ENCODE measurements around the gene MYH14. TPM values are rescaled to one million over a fixed set of nuclear protein-coding genes. Genes with fewer than 3 reads are reported as not detected.

MYH14 gene
- total RNA-seq, 1 experiment from 2014 or later = 8.8 TPM

- in situ Hi-C loops (cut with HindIII; ENCODE audit: low sequenced_read_pairs) = no loop called here
- no peak for DNase-seq (ENCODE audit: low spot score)
Measured at GRCh38 chr19:50277966-50278580, 74.7 kb downstream of the MYH14 start.

GRCh38 chr19:50280074-50280473 lies 76.7 kb downstream of the MYH14 start:
- in situ Hi-C loops (cut with HindIII; ENCODE audit: low sequenced_read_pairs) = no loop called here
- no peak for DNase-seq (ENCODE audit: low spot score)

- in situ Hi-C loops (cut with HindIII; ENCODE audit: low sequenced_read_pairs) = no loop called here
- no peak for DNase-seq (ENCODE audit: low spot score)
Measured at GRCh38 chr19:50280983-50281382, 77.6 kb downstream of the MYH14 start.

GRCh38 chr19:50281491-50281890 lies 78.1 kb downstream of the MYH14 start:
- DNase-seq (ENCODE audit: low spot score) = no peak
- in situ Hi-C loops (cut with HindIII; ENCODE audit: low sequenced_read_pairs) = no loop called here

- in situ Hi-C loops (cut with HindIII; ENCODE audit: low sequenced_read_pairs) = no loop called here
- DNase-seq (ENCODE audit: low spot score) = no peak
Measured at GRCh38 chr19:50285833-50286232, 82.4 kb downstream of the MYH14 start.

GRCh38 chr19:50286443-50286842 lies 83.0 kb downstream of the MYH14 start:
- in situ Hi-C loops (cut with HindIII; ENCODE audit: low sequenced_read_pairs) = no loop called here
- DNase-seq (ENCODE audit: low spot score) = no peak

- DNase-seq (ENCODE audit: low spot score) = no peak
- in situ Hi-C loops (cut with HindIII; ENCODE audit: low sequenced_read_pairs) = no loop called here
Measured at GRCh38 chr19:50287331-50287730, 83.9 kb downstream of the MYH14 start.

- DNase-seq (ENCODE audit: low spot score) = no peak
- in situ Hi-C loops (cut with HindIII; ENCODE audit: low sequenced_read_pairs) = no loop called here
Measured at GRCh38 chr19:50288954-50289353, 85.5 kb downstream of the MYH14 start.

- DNase-seq (ENCODE audit: low spot score) = no peak
- in situ Hi-C loops (cut with HindIII; ENCODE audit: low sequenced_read_pairs) = no loop called here
Measured at GRCh38 chr19:50290011-50290410, 86.6 kb downstream of the MYH14 start.

- in situ Hi-C loops (cut with HindIII; ENCODE audit: low sequenced_read_pairs) = no loop called here
Measured at GRCh38 chr19:50290775-50291174, 87.4 kb downstream of the MYH14 start.

GRCh38 chr19:50292216-50292827 lies 88.9 kb downstream of the MYH14 start:
- DNase-seq (ENCODE audit: low spot score) = no peak
- in situ Hi-C loops (cut with HindIII; ENCODE audit: low sequenced_read_pairs) = no loop called here

More at GRCh38 chr19:50290775-50291174, 87.4 kb downstream of the MYH14 start:
- no peak for DNase-seq (ENCODE audit: low spot score)

- in situ Hi-C loops (cut with HindIII; ENCODE audit: low sequenced_read_pairs) = no loop called here
- DNase-seq (ENCODE audit: low spot score) = no peak
Measured at GRCh38 chr19:50293263-50294004, 90.0 kb downstream of the MYH14 start.

- in situ Hi-C loops (cut with HindIII; ENCODE audit: low sequenced_read_pairs) = no loop called here
- DNase-seq (ENCODE audit: low spot score) = no peak
Measured at GRCh38 chr19:50300051-50300450, 96.6 kb downstream of the MYH14 start.

- in situ Hi-C loops (cut with HindIII; ENCODE audit: low sequenced_read_pairs) = no loop called here
- DNase-seq (ENCODE audit: low spot score) = no peak
Measured at GRCh38 chr19:50300814-50301606, 97.6 kb downstream of the MYH14 start.

GRCh38 chr19:50301607-50301971 lies 98.2 kb downstream of the MYH14 start:
- DNase-seq (ENCODE audit: low spot score) = no peak
- in situ Hi-C loops (cut with HindIII; ENCODE audit: low sequenced_read_pairs) = no loop called here

GRCh38 chr19:50303558-50303957 lies 100.1 kb downstream of the MYH14 start:
- DNase-seq (ENCODE audit: low spot score) = no peak
- in situ Hi-C loops (cut with HindIII; ENCODE audit: low sequenced_read_pairs) = no loop called here

GRCh38 chr19:50308991-50309390 lies 105.6 kb downstream of the MYH14 start:
- no peak for DNase-seq (ENCODE audit: low spot score)
- in situ Hi-C loops (cut with HindIII; ENCODE audit: low sequenced_read_pairs) = no loop called here

GRCh38 chr19:50309396-50310125 lies 106.1 kb downstream of the MYH14 start:
- DNase-seq (ENCODE audit: low spot score) = no peak
- in situ Hi-C loops (cut with HindIII; ENCODE audit: low sequenced_read_pairs) = no loop called here

GRCh38 chr19:50310759-50311465 lies 107.5 kb downstream of the MYH14 start:
- in situ Hi-C loops (cut with HindIII; ENCODE audit: low sequenced_read_pairs) = no loop called here
- DNase-seq (ENCODE audit: low spot score) = no peak

Data from G401 (cell line).